GM12878 (cell line): ENCODE results near the gene TNKS1BP1.

Experiments used
- POLR2AphosphoS5 ChIP-seq: IDR thresholded peaks from 2 replicates; pipeline ENCODE4 v1.6.1; 2011; ENCODE audit warnings: mild to moderate bottlenecking, low read length, inconsistent platforms
- TAF1 ChIP-seq: IDR thresholded peaks from 2 replicates; pipeline ENCODE4 v1.6.1; 2011; ENCODE audit warnings: mild to moderate bottlenecking, low read depth, low read length, borderline replicate concordance

GRCh38 chr11:57266157-57266556 lies 58.6 kb downstream of the TNKS1BP1 start:
- TF ChIP-seq POLR2AphosphoS5 (no peak), TAF1 (no peak)
